ENCODE measurements around the gene RASGEF1C.

GRCh38 chr5:180202939-180203573 is 6.0 kb downstream of the RASGEF1C start:
- TF ChIP-seq CTCF (IDR thresholded peaks at IDR 0.05; ENCODE audit: insufficient read depth, low read length, poor library complexity, severe bottlenecking) (no peak), EZH2phosphoT487 (conservative IDR thresholded peaks at IDR 0.05; ENCODE audit: low read length) (no peak)
